Stomach smooth muscle (tissue), 2 donors: ENCODE results near the gene CD2AP.

Experiments used
- H3K27ac ChIP-seq: one replicate; pipeline ENCODE4 v1.7.0; 2013; ENCODE audit warnings: mild to moderate bottlenecking, low read length, inconsistent platforms
- H3K27me3 ChIP-seq, 2 donors: one replicate each; pipeline ENCODE4 v1.7.0; 2013; ENCODE audit warnings: low read length in 2 of 2; ENCODE audit not compliant: insufficient read depth in 2 of 2, control insufficient read depth in 1 of 2
- H3K36me3 ChIP-seq, 2 donors: one replicate each; pipeline ENCODE4 v1.7.0; 2013; ENCODE audit warnings: low read length in 2 of 2; ENCODE audit not compliant: control insufficient read depth in 2 of 2, insufficient read depth in 2 of 2
- H3K4me1 ChIP-seq: one replicate; pipeline ENCODE4 v1.7.0; 2013; ENCODE audit warnings: low read length; ENCODE audit not compliant: control insufficient read depth, insufficient read depth
- H3K4me3 ChIP-seq, 2 donors: one replicate each; pipeline ENCODE4 v1.7.0; 2013; ENCODE audit warnings: low read length in 2 of 2
- H3K9ac ChIP-seq, 2 donors: one replicate each; pipeline ENCODE4 v1.7.0; 2013; ENCODE audit warnings: low read length in 2 of 2, mild to moderate bottlenecking in 1 of 2
- H3K9me3 ChIP-seq, 2 donors: one replicate each; pipeline ENCODE4 v1.7.0; 2013; ENCODE audit warnings: low read length in 2 of 2; ENCODE audit not compliant: control insufficient read depth in 2 of 2
- donor health status: healthy.
- donor health status: Pancreatic carcinoma.

CD2AP gene

DNA sequence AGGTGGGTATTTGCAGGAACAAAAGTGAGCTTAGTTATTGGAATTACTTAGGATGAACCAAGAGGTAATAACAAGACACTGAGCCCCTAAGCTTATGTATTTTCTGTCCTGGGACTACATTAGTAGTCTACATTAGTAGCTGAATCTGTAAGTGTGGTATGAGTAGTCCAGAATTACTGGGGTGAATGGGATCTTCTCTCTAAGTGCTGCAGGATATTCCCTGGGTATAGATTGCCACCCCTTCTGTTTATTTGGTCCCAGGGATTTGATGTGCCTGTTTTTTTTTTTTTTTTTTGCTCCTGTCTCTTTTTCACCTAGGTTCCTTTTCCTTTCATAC lies 5.9 kb downstream of the CD2AP start:
- Histone ChIP-seq H3K36me3 (no peaks in the 10 kb centered on the region), H3K4me1 (peaks cover 2% of the 10 kb centered on the region), H3K27me3 (no peaks in the 10 kb centered on the region), H3K9ac (no peak overlapping the region), H3K27ac (no peak overlapping the region), H3K4me3 (no peak overlapping the region), H3K9me3 (no peaks in the 10 kb centered on the region)

GRCh38 chr6:47483853-47484546 lies 6.4 kb downstream of the CD2AP start:
- no peaks in the 10 kb centered on the region for H3K27me3 ChIP-seq
- no peaks in the 10 kb centered on the region for H3K36me3 ChIP-seq
- no peak overlapping the region for H3K27ac ChIP-seq
- no peak overlapping the region for H3K4me3 ChIP-seq
- H3K9me3 ChIP-seq, result no peaks in the 10 kb centered on the region
- peaks cover 2% of the 10 kb centered on the region for H3K4me1 ChIP-seq
- H3K9ac ChIP-seq, result no peak overlapping the region

DNA sequence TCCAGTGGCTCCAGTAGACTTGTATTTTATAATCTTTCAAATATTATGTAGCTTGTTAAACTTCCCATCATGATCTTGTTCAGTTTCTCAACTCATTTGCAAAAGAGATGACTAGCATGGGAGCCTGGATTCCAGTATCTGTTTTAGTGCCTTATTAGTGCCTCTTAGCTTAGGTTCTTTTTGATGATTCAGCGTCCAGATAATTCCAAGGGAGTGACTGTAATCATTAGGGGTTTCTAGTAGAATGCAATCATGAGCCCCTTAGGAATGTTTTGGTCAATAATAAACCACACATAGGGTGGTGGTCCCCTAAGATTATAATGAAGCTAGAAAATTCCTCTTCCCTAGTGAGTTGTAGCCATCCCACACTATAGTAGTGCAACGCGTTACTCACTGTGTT lies 7.0 kb downstream of the CD2AP start:
- Histone ChIP-seq H3K36me3 (no peaks in the 10 kb centered on the region), H3K4me3 (no peak overlapping the region), H3K9me3 (no peaks in the 10 kb centered on the region), H3K27ac (no peak overlapping the region), H3K9ac (no peak overlapping the region), H3K27me3 (no peaks in the 10 kb centered on the region), H3K4me1 (peaks cover 2% of the 10 kb centered on the region)

- Histone ChIP-seq H3K4me1 (peaks cover 2% of the 10 kb centered on the region), H3K27ac (no peak overlapping the region)
These were observed 7.5 kb downstream of the CD2AP start for GRCh38 chr6:47485083-47485482.

GRCh38 chr6:47485491-47486135 lies 8.0 kb downstream of the CD2AP start:
- Histone ChIP-seq H3K27ac (no peak overlapping the region), H3K4me3 (no peak overlapping the region), H3K4me1 (peaks cover 2% of the 10 kb centered on the region), H3K9me3 (no peaks in the 10 kb centered on the region), H3K27me3 (no peaks in the 10 kb centered on the region), H3K9ac (no peak overlapping the region), H3K36me3 (no peaks in the 10 kb centered on the region)

More at GRCh38 chr6:47485083-47485482, 7.5 kb downstream of the CD2AP start:
- Histone ChIP-seq H3K9me3 (no peaks in the 10 kb centered on the region), H3K9ac (no peak overlapping the region), H3K4me3 (no peak overlapping the region), H3K27me3 (no peaks in the 10 kb centered on the region), H3K36me3 (no peaks in the 10 kb centered on the region)

- H3K27me3 ChIP-seq, result no peaks in the 10 kb centered on the region
- no peaks in the 10 kb centered on the region for H3K9me3 ChIP-seq
These were observed 12.4 kb downstream of the CD2AP start for GRCh38 chr6:47489995-47490394.

GRCh38 chr6:47490676-47491075 lies 13.1 kb downstream of the CD2AP start:
- Histone ChIP-seq H3K36me3 (no peaks in the 10 kb centered on the region), H3K27me3 (no peaks in the 10 kb centered on the region), H3K4me1 (no peaks in the 10 kb centered on the region), H3K27ac (no peak overlapping the region), H3K9ac (no peak overlapping the region), H3K9me3 (no peaks in the 10 kb centered on the region), H3K4me3 (no peak overlapping the region)

More at GRCh38 chr6:47489995-47490394, 12.4 kb downstream of the CD2AP start:
- Histone ChIP-seq H3K4me3 (no peak overlapping the region), H3K4me1 (no peaks in the 10 kb centered on the region), H3K9ac (no peak overlapping the region), H3K36me3 (no peaks in the 10 kb centered on the region), H3K27ac (no peak overlapping the region)

- no peak overlapping the region for H3K4me3 ChIP-seq
- no peaks in the 10 kb centered on the region for H3K36me3 ChIP-seq
- H3K9me3 ChIP-seq, result no peaks in the 10 kb centered on the region
- H3K9ac ChIP-seq, result no peak overlapping the region
- no peak overlapping the region for H3K27ac ChIP-seq
- no peaks in the 10 kb centered on the region for H3K27me3 ChIP-seq
- H3K4me1 ChIP-seq, result no peaks in the 10 kb centered on the region
These were observed 14.8 kb downstream of the CD2AP start for GRCh38 chr6:47492355-47492754.

GRCh38 chr6:47495207-47495606 lies 17.6 kb downstream of the CD2AP start:
- no peak overlapping the region for H3K27ac ChIP-seq
- no peaks in the 10 kb centered on the region for H3K27me3 ChIP-seq
- H3K9ac ChIP-seq, result no peak overlapping the region
- no peaks in the 10 kb centered on the region for H3K36me3 ChIP-seq
- H3K9me3 ChIP-seq, result no peaks in the 10 kb centered on the region
- no peak overlapping the region for H3K4me3 ChIP-seq
- no peaks in the 10 kb centered on the region for H3K4me1 ChIP-seq

DNA sequence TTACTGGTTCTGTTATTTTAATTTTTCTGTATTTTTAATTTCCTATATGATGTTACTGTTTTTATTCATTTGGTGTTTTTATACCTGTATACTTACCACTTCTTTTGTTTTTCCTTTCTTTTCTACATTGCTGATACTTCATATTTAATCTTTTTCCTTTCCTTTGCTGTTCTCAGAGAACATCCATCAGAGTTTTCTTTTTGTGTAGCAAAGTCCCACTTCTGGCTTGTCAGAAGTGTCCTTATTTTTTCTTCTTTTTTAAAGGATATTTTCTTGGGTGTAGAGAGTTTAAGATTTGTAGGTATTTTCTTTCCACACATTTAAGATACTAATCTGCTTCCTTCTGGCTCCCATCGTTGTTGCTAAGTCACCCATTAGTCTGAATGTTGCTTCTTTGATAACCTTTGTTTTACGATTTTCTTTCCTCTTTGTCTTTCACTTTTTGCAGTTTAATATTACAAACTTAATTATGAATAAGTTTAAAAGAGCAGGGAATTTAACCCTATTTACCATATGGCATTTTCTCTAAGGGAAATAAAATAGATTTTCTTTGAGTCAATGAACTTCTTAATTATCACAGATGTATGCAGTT lies 18.5 kb downstream of the CD2AP start:
- H3K9ac ChIP-seq, result no peak overlapping the region
- H3K27me3 ChIP-seq, result no peaks in the 10 kb centered on the region
- no peaks in the 10 kb centered on the region for H3K4me1 ChIP-seq
- no peak overlapping the region for H3K27ac ChIP-seq
- no peak overlapping the region for H3K4me3 ChIP-seq
- no peaks in the 10 kb centered on the region for H3K36me3 ChIP-seq
- H3K9me3 ChIP-seq, result no peaks in the 10 kb centered on the region
